Measurements from ENCODE around the gene TSSK6.

DNA sequence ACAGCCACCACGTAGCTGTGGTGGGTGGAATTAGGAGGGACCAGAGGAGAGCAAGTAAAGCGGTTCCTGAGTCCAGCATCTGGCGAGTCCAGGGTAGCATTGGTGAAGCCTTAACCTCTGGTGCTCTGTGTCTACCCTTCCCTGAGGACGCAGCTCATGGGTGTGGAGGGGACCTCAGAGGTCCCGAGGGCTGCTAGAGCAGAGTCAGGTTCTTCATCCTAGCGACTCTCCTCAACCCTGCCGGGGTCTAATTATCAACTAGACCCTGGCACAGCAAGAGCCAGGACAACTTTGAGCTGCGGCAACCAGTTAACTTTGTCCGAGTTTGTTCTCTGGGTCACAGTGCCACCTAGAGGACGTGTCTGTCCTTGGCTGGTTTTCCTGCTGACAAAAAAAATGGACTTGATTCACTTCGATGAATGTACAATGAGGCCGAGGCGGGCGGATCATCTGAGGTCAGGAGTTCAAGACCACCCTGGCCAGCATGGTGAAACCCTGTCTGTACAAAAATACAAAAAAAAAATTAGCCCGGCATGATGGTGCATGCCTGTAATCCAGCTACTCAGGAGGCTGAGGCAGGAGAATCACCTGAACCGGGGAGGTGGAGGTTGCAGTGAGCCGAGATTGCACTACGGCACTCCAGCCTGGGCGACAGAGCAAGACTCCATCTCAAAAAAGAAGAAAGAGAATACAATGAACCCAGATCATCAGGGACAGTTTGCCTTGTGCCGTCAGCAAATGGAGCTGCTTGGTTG lies 25.0 kb downstream of the TSSK6 start:
- TF ChIP-seq, protein P1, sequence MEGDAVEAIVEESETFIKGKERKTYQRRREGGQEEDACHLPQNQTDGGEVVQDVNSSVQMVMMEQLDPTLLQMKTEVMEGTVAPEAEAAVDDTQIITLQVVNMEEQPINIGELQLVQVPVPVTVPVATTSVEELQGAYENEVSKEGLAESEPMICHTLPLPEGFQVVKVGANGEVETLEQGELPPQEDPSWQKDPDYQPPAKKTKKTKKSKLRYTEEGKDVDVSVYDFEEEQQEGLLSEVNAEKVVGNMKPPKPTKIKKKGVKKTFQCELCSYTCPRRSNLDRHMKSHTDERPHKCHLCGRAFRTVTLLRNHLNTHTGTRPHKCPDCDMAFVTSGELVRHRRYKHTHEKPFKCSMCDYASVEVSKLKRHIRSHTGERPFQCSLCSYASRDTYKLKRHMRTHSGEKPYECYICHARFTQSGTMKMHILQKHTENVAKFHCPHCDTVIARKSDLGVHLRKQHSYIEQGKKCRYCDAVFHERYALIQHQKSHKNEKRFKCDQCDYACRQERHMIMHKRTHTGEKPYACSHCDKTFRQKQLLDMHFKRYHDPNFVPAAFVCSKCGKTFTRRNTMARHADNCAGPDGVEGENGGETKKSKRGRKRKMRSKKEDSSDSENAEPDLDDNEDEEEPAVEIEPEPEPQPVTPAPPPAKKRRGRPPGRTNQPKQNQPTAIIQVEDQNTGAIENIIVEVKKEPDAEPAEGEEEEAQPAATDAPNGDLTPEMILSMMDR (IDR thresholded peaks at IDR 0.05) = peak in 3 of 4 experiments; percentile 85 to 90 (median 89)
- TF ChIP-seq POLR2AphosphoS5 (IDR thresholded peaks at IDR 0.05) = peak; percentile 47
- TF ChIP-seq POLR2A (IDR thresholded peaks at IDR 0.05) = no peak
- TF ChIP-seq EP300 (IDR thresholded peaks at IDR 0.05) = no peak

Measured in gastroesophageal sphincter (tissue), 3 donors.